Erythroblast (primary cell): ENCODE data around the gene RIC8B.
"Not testable (repeated sequence)": the region's sequence is repeated elsewhere in the genome, so short reads cannot be mapped to it uniquely, and the experiment has no call there.

Experiments used
- DNase-seq, 2 experiments: peaks; one replicate each; lab custom pipeline; 2025; lab: John Stamatoyannopoulos, UW
- GATA1 ChIP-seq: IDR thresholded peaks from 2 replicates; pipeline ENCODE4 v1.6.1; 2011; ENCODE audit warnings: low read depth, mild to moderate bottlenecking, control low read depth, low read length, moderate library complexity
- POLR2A ChIP-seq: IDR thresholded peaks from 2 replicates; pipeline ENCODE4 v1.6.1; 2011; ENCODE audit warnings: mild to moderate bottlenecking, low read length

The RIC8B gene

GRCh38 chr12:106915635-106916026 is 141.1 kb downstream of the RIC8B start:
- no peak for DNase-seq

DNA sequence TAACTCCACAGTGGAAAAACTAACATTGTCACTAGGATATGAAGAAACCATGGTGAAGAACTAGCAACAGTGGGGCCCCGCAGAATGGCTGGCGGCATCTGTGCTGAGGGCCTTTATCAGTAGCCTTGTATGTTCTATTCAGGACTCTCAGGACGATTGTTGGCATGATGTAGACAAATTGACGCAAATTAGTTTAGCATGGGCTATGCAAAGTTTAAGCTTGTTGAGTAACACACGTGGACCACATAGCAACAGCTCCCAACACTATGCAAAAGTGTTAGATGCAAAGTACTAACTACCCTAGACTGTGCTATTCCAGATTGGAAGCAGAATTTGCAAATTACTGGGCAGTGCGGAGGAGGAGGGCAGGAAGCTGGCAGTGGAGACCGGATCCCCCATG is 143.0 kb downstream of the RIC8B start:
- no peak for TF ChIP-seq POLR2A
- TF ChIP-seq GATA1: no peak
- DNase-seq: peak in 1 of 2 experiments; percentile 32

More at GRCh38 chr12:106915635-106916026, 141.1 kb downstream of the RIC8B start:
- TF ChIP-seq GATA1: no peak
- TF ChIP-seq POLR2A: no peak

GRCh38 chr12:106918746-106919145 is 144.3 kb downstream of the RIC8B start:
- TF ChIP-seq GATA1 (no peak), POLR2A (no peak)
- DNase-seq: peak in 1 of 2 experiments; percentile 12

DNA sequence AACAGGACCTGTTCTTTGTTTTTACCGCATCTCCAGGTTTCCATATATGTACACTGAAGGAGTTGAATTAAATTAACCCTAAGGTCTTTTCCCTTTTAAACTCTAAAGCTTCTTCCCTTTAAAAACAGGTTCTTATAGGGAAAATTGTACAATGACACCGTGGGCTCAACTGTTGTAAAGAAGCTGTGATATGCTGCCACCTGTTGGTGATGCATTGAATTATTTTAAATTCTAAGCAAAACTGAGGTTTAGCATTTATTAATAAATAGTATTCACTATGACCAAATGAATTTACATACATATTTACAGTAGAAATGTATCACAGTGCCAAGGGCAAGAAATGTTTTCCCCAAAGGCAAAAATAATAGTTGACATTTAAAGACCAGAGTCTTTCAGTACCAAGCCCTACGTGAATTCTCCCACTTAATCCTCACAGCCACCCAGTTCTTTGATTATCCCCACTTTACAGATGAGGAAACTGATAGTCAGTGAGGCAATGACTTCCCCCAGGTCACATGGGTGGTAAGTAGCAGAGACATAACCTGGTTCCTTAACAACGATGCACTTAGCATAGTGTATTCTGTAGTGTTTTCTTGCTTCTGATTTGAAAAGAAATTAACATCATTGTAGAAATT is 145.5 kb downstream of the RIC8B start:
- TF ChIP-seq GATA1 (no peak), POLR2A (no peak)
- DNase-seq: peak; percentile 52 to 75

GRCh38 chr12:106921976-106922375 is 147.5 kb downstream of the RIC8B start:
- not testable (repeated sequence) for DNase-seq

GRCh38 chr12:106923594-106923993 is 149.1 kb downstream of the RIC8B start:
- not testable (repeated sequence) for DNase-seq

DNA sequence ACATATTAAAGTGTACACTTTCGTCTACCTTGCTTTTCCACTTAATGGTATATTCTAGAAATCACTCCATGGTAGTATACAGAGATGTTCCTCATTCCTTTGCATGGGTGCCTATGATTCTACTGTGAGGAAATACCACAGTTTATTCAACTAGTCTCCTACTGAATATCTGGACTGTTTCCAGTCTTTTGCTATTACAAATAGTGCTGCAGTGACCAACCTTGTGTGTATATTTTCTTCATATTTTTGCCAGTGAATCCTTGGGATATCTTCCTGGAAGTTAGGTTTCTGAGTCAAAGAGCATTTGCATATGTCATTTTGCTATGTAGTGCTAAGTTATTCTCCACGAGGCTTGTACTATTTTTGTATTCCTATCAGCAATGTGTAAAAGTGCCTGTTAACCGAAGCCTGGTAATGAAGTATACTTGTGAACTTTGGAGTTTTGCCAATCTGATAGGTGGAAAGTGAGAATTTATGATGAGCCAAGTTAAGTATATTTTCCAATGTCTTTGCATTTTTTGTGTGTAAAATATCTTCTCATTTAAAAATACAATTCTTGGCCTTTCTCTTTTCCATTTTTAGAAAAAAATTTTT is 149.9 kb downstream of the RIC8B start:
- no peak for DNase-seq
- TF ChIP-seq POLR2A (no peak), GATA1 (no peak)

DNA sequence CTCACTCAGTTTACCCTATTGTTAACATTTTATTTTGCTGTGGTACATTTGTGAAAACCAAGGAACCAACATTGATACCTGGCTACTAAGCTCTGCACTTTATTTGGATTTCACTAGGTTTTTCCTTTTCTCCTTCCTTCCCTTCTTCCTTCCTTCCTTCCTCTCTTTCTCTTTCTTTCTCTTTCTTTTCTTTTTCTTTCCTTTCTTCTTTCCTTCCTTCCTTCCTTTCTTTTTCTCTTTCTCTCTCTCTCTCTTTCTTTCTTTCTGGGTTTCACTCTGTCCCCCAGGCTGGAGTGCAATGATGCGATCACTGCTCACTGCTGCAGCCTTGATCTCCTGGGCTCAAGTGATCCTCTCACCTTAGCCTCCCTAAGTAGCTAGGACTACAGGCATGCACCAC is 152.2 kb downstream of the RIC8B start:
- DNase-seq: no peak
- TF ChIP-seq GATA1: no peak

GRCh38 chr12:106934277-106934676 is 159.8 kb downstream of the RIC8B start:
- TF ChIP-seq GATA1: no peak
- TF ChIP-seq POLR2A: no peak
- DNase-seq: no peak
